Trophoblast cell (in vitro differentiated cells and primary cell): Measurements from ENCODE around the gene CRB2.
A peak's percentile ranks its signal among the peaks of the same experiment; 100 is the strongest.

Experiments used
- DNase-seq, 2 donors: peaks; one replicate each; pipeline ENCODE4 v3.0.0-alpha.2; 2016
- H2AFZ ChIP-seq: 2 replicates; pipeline ENCODE4 v1.6.1; 2013; ENCODE audit warnings: low read length, moderate library complexity, mild to moderate bottlenecking; ENCODE audit not compliant: insufficient read depth, poor library complexity
- H2AK5ac ChIP-seq: 2 replicates; pipeline ENCODE4 v1.6.1; 2013; ENCODE audit warnings: mild to moderate bottlenecking, low read length
- H2BK120ac ChIP-seq: 2 replicates; pipeline ENCODE4 v1.6.1; 2013; ENCODE audit warnings: low read length, mild to moderate bottlenecking, moderate library complexity; ENCODE audit not compliant: insufficient read depth, poor library complexity
- H2BK12ac ChIP-seq: 2 replicates; pipeline ENCODE4 v1.6.1; 2013; ENCODE audit warnings: mild to moderate bottlenecking, low read length, moderate library complexity
- H2BK5ac ChIP-seq: 2 replicates; pipeline ENCODE4 v1.6.1; 2013; ENCODE audit warnings: low read length, low read depth, moderate library complexity, mild to moderate bottlenecking; ENCODE audit not compliant: poor library complexity
- H3K14ac ChIP-seq: 2 replicates; pipeline ENCODE4 v1.6.1; 2013; ENCODE audit warnings: mild to moderate bottlenecking, low read length
- H3K18ac ChIP-seq: 2 replicates; pipeline ENCODE4 v1.6.1; 2013; ENCODE audit warnings: mild to moderate bottlenecking, low read length
- H3K23ac ChIP-seq: 2 replicates; pipeline ENCODE4 v1.6.1; 2013; ENCODE audit warnings: low read length
- H3K27ac ChIP-seq: 2 replicates; pipeline ENCODE4 v1.5.1; 2013; ENCODE audit warnings: low read depth, mild to moderate bottlenecking, inconsistent platforms, low read length, moderate library complexity
- H3K27me3 ChIP-seq: 2 replicates; pipeline ENCODE4 v1.6.1; 2013; ENCODE audit warnings: inconsistent platforms, mild to moderate bottlenecking, low read length, moderate library complexity; ENCODE audit not compliant: insufficient read depth
- H3K36me3 ChIP-seq, 2 experiments: 1 replicate in 1 of 2; 2 replicates in 1 of 2; pipeline ENCODE4 v1.6.1; 2013; ENCODE audit warnings: low read length in 2 of 2, mild to moderate bottlenecking in 2 of 2, moderate library complexity in 1 of 2; ENCODE audit not compliant: insufficient read depth in 2 of 2, control insufficient read depth in 1 of 2
- H3K4ac ChIP-seq: 2 replicates; pipeline ENCODE4 v1.6.1; 2013; ENCODE audit warnings: low read depth, mild to moderate bottlenecking, low read length, moderate library complexity
- H3K4me1 ChIP-seq, 2 experiments: 1 replicate in 1 of 2; 2 replicates in 1 of 2; pipeline ENCODE4 v1.6.1; 2013; ENCODE audit warnings: low read length in 2 of 2, mild to moderate bottlenecking in 2 of 2, moderate library complexity in 1 of 2; ENCODE audit not compliant: insufficient read depth in 2 of 2, control insufficient read depth in 1 of 2
- H3K4me2 ChIP-seq: 2 replicates; pipeline ENCODE4 v1.6.1; 2013; ENCODE audit warnings: inconsistent platforms, mild to moderate bottlenecking, low read length, moderate library complexity
- H3K4me3 ChIP-seq: 2 replicates; pipeline ENCODE4 v1.5.1; 2013; ENCODE audit warnings: mild to moderate bottlenecking, low read depth, low read length, inconsistent platforms
- H3K79me1 ChIP-seq: one replicate; pipeline ENCODE4 v1.6.1; 2013; ENCODE audit warnings: low read length
- H3K79me2 ChIP-seq: 2 replicates; pipeline ENCODE4 v1.6.1; 2013; ENCODE audit warnings: low read length, mild to moderate bottlenecking; ENCODE audit not compliant: control insufficient read depth, insufficient read depth, poor library complexity
- H3K9ac ChIP-seq: 2 replicates; pipeline ENCODE4 v1.6.1; 2013; ENCODE audit warnings: mild to moderate bottlenecking, low read length
- H3K9me3 ChIP-seq: 2 replicates; pipeline ENCODE4 v1.6.1; 2013; ENCODE audit warnings: low read depth, mild to moderate bottlenecking, control low read depth, inconsistent platforms, low read length; ENCODE audit not compliant: insufficient read depth
- H4K12ac ChIP-seq: 2 replicates; pipeline ENCODE4 v1.6.1; 2013; ENCODE audit warnings: low read depth, mild to moderate bottlenecking, low read length, moderate library complexity
- H4K8ac ChIP-seq: 2 replicates; pipeline ENCODE4 v1.6.1; 2013; ENCODE audit warnings: low read depth, mild to moderate bottlenecking, low read length, moderate library complexity
- H4K91ac ChIP-seq: one replicate; pipeline ENCODE4 v1.6.1; 2013; ENCODE audit warnings: low read depth, mild to moderate bottlenecking, low read length, moderate library complexity
- WGBS: extraction: QIAGEN DNeasy Blood & Tissue Kit; methylation state at CpG from one replicate; pipeline ENCODE4 v1.1.7; 2013; ENCODE audit warnings: missing lambda C conversion rate; ENCODE audit not compliant: insufficient read length, insufficient coverage; ENCODE audit errors: extremely low coverage; 5-methylcytosine and 5-hydroxymethylcytosine counted together

Gene CRB2

GRCh38 chr9:123421186-123421585 lies 65.2 kb downstream of the CRB2 start:
- H4K12ac ChIP-seq: no peak overlapping the region
- H3K79me1 ChIP-seq: no peaks in the 10 kb centered on the region
- WGBS: no CpG with 5 or more reads among the region's 13 CpGs
- H2BK120ac ChIP-seq: no peak overlapping the region
- H3K4ac ChIP-seq: no peak overlapping the region
- no peak overlapping the region for H3K4me2 ChIP-seq
- H3K14ac ChIP-seq: no peak overlapping the region
- no peak overlapping the region for H3K9ac ChIP-seq
- H4K91ac ChIP-seq: no peak overlapping the region
- H3K36me3 ChIP-seq: no peaks in the 10 kb centered on the region
- H4K8ac ChIP-seq: no peak overlapping the region
- DNase-seq: no peak
- H3K4me1 ChIP-seq: peaks cover 17 to 20% of the 10 kb centered on the region in 2 experiments
- H3K23ac ChIP-seq: no peak overlapping the region
- peaks cover 2% of the 10 kb centered on the region for H3K9me3 ChIP-seq
- H2BK12ac ChIP-seq: no peak overlapping the region
- H3K79me2 ChIP-seq: no peaks in the 10 kb centered on the region
- no peaks in the 10 kb centered on the region for H3K27me3 ChIP-seq
- H2AK5ac ChIP-seq: no peak overlapping the region
- no peak overlapping the region for H3K18ac ChIP-seq
- H2AFZ ChIP-seq: no peak overlapping the region
- H3K27ac ChIP-seq: no peak overlapping the region
- H3K4me3 ChIP-seq: no peak overlapping the region
- H2BK5ac ChIP-seq: no peak overlapping the region

GRCh38 chr9:123421801-123422455 lies 65.9 kb downstream of the CRB2 start:
- DNase-seq: peak; percentile 82 to 94
- no peaks in the 10 kb centered on the region for H3K27me3 ChIP-seq
- peaks cover 17 to 20% of the 10 kb centered on the region in 2 experiments for H3K4me1 ChIP-seq
- H3K79me1 ChIP-seq: no peaks in the 10 kb centered on the region
- no peak overlapping the region for H2AFZ ChIP-seq
- H4K8ac ChIP-seq: no peak overlapping the region
- H4K91ac ChIP-seq: no peak overlapping the region
- no peak overlapping the region for H2BK120ac ChIP-seq
- H3K36me3 ChIP-seq: no peaks in the 10 kb centered on the region
- H2BK12ac ChIP-seq: no peak overlapping the region
- no peak overlapping the region for H2BK5ac ChIP-seq
- H3K4ac ChIP-seq: no peak overlapping the region
- H3K4me2 ChIP-seq: no peak overlapping the region
- H3K14ac ChIP-seq: no peak overlapping the region
- no peak overlapping the region for H2AK5ac ChIP-seq
- H3K23ac ChIP-seq: no peak overlapping the region
- H3K9ac ChIP-seq: no peak overlapping the region
- H3K27ac ChIP-seq: no peak overlapping the region
- H3K4me3 ChIP-seq: no peak overlapping the region
- H3K9me3 ChIP-seq: peaks cover 2% of the 10 kb centered on the region
- no peaks in the 10 kb centered on the region for H3K79me2 ChIP-seq
- no peak overlapping the region for H4K12ac ChIP-seq
- no peak overlapping the region for H3K18ac ChIP-seq
- no CpG with 5 or more reads among the region's 8 CpGs for WGBS

- no peak overlapping the region for H2AK5ac ChIP-seq
- DNase-seq: no peak
- no peak overlapping the region for H3K4ac ChIP-seq
- H3K14ac ChIP-seq: no peak overlapping the region
- no peak overlapping the region for H3K27ac ChIP-seq
- H2BK12ac ChIP-seq: no peak overlapping the region
- H4K91ac ChIP-seq: no peak overlapping the region
- H2BK5ac ChIP-seq: no peak overlapping the region
- H3K9me3 ChIP-seq: peaks cover 1% of the 10 kb centered on the region
- H3K27me3 ChIP-seq: no peaks in the 10 kb centered on the region
- H4K8ac ChIP-seq: no peak overlapping the region
- H3K23ac ChIP-seq: no peak overlapping the region
- H4K12ac ChIP-seq: no peak overlapping the region
- no peaks in the 10 kb centered on the region for H3K79me2 ChIP-seq
- H3K4me2 ChIP-seq: no peak overlapping the region
- no peak overlapping the region for H3K18ac ChIP-seq
- no peak overlapping the region for H2BK120ac ChIP-seq
- H2AFZ ChIP-seq: no peak overlapping the region
- no peaks in the 10 kb centered on the region for H3K36me3 ChIP-seq
- H3K4me1 ChIP-seq: peaks cover 17 to 20% of the 10 kb centered on the region in 2 experiments
- no peak overlapping the region for H3K4me3 ChIP-seq
- WGBS: no CpG with 5 or more reads among the region's 21 CpGs
- no peak overlapping the region for H3K9ac ChIP-seq
- H3K79me1 ChIP-seq: no peaks in the 10 kb centered on the region
Measured at GRCh38 chr9:123422635-123423310, 66.8 kb downstream of the CRB2 start.

- no peak overlapping the region for H2BK5ac ChIP-seq
- no peaks in the 10 kb centered on the region for H3K27me3 ChIP-seq
- no peak overlapping the region for H3K27ac ChIP-seq
- no peak overlapping the region for H4K12ac ChIP-seq
- no peak overlapping the region for H3K4me2 ChIP-seq
- peaks cover 1% of the 10 kb centered on the region for H3K9me3 ChIP-seq
- H2BK12ac ChIP-seq: no peak overlapping the region
- H4K8ac ChIP-seq: no peak overlapping the region
- no peak overlapping the region for H2AFZ ChIP-seq
- no CpG with 5 or more reads among the region's 8 CpGs for WGBS
- H3K9ac ChIP-seq: no peak overlapping the region
- H4K91ac ChIP-seq: no peak overlapping the region
- no peak overlapping the region for H2AK5ac ChIP-seq
- H2BK120ac ChIP-seq: no peak overlapping the region
- no peaks in the 10 kb centered on the region for H3K36me3 ChIP-seq
- H3K18ac ChIP-seq: no peak overlapping the region
- H3K79me2 ChIP-seq: no peaks in the 10 kb centered on the region
- H3K14ac ChIP-seq: no peak overlapping the region
- H3K23ac ChIP-seq: no peak overlapping the region
- H3K4me1 ChIP-seq: peaks cover 17 to 20% of the 10 kb centered on the region in 2 experiments
- no peak overlapping the region for H3K4ac ChIP-seq
- no peak overlapping the region for H3K4me3 ChIP-seq
- DNase-seq: no peak
- no peaks in the 10 kb centered on the region for H3K79me1 ChIP-seq
Measured at GRCh38 chr9:123423311-123423640, 67.3 kb downstream of the CRB2 start.
